GM23248 (cell line): ENCODE results near the gene TNRC6B. TPM values are rescaled to one million over a fixed set of nuclear protein-coding genes. Genes with fewer than 3 reads are reported as not detected.
"Not testable (repeated sequence)": the region's sequence is repeated elsewhere in the genome, so short reads cannot be mapped to it uniquely, and the experiment has no call there.

Experiments
- DNase-seq: peaks from one replicate; pipeline ENCODE4 v3.0.0-alpha.2; 2015
- H2AFZ ChIP-seq: fragments of 200-600 bp; sonication (generic); 2 replicates; pipeline ENCODE4 v1.6.1; 2016; ENCODE audit warnings: antibody characterized with exemption
- H3F3A ChIP-seq: fragments of 200-600 bp; sonication (generic); 2 replicates; pipeline ENCODE4 v1.6.1; 2016; ENCODE audit warnings: mild to moderate bottlenecking, antibody characterized with exemption, mixed run types; ENCODE audit not compliant: insufficient read depth
- H3K27ac ChIP-seq: fragments of 200-600 bp; sonication (generic); 2 replicates; pipeline ENCODE4 v1.5.1; 2016; ENCODE audit warnings: mild to moderate bottlenecking
- H3K27me3 ChIP-seq: fragments of 200-600 bp; sonication (generic); replicated peaks from 2 replicates; pipeline ENCODE4 v1.6.1; 2016; ENCODE audit warnings: mild to moderate bottlenecking; ENCODE audit not compliant: insufficient read depth
- H3K36me3 ChIP-seq: fragments of 200-600 bp; sonication (generic); 2 replicates; pipeline ENCODE4 v1.6.1; 2016; ENCODE audit warnings: low read depth, mild to moderate bottlenecking
- H3K4me1 ChIP-seq: fragments of 200-600 bp; sonication (generic); 2 replicates; pipeline ENCODE4 v1.6.1; 2016; ENCODE audit warnings: mild to moderate bottlenecking; ENCODE audit not compliant: insufficient read depth
- H3K4me2 ChIP-seq: fragments of 200-600 bp; sonication (generic); one replicate; pipeline ENCODE4 v1.6.1; 2016; ENCODE audit warnings: mild to moderate bottlenecking; ENCODE audit not compliant: unreplicated experiment
- H3K4me3 ChIP-seq: fragments of 200-600 bp; sonication (generic); 2 replicates; pipeline ENCODE4 v1.5.1; 2016; ENCODE audit warnings: mild to moderate bottlenecking
- H3K79me2 ChIP-seq: fragments of 200-600 bp; sonication (generic); 2 replicates; pipeline ENCODE4 v1.6.1; 2016; ENCODE audit warnings: mild to moderate bottlenecking; ENCODE audit not compliant: insufficient read depth
- H3K9ac ChIP-seq: fragments of 200-600 bp; sonication (generic); 2 replicates; pipeline ENCODE4 v1.6.1; 2016; ENCODE audit warnings: mild to moderate bottlenecking
- H3K9me2 ChIP-seq: fragments of 200-600 bp; sonication (generic); 2 replicates; pipeline ENCODE4 v1.6.1; 2016; ENCODE audit warnings: mixed run types, mild to moderate bottlenecking, moderate library complexity; ENCODE audit not compliant: insufficient read depth
- H3K9me3 ChIP-seq: fragments of 200-600 bp; sonication (generic); one replicate; pipeline ENCODE4 v1.6.1; 2017; ENCODE audit warnings: low read depth
- H4K20me1 ChIP-seq: fragments of 200-600 bp; sonication (generic); 2 replicates; pipeline ENCODE4 v1.6.0; 2016; ENCODE audit not compliant: insufficient read depth
- EZH2 ChIP-seq: fragments of 200-600 bp; sonication (generic); IDR thresholded peaks from 2 replicates; pipeline ENCODE4 v1.6.1; 2018; ENCODE audit warnings: antibody characterized with exemption, mild to moderate bottlenecking; ENCODE audit not compliant: insufficient read depth, poor library complexity, severe bottlenecking
- EZH2phosphoT487 ChIP-seq: fragments of 200-600 bp; sonication (generic); IDR thresholded peaks from 2 replicates; pipeline ENCODE4 v1.6.1; 2018; ENCODE audit warnings: antibody characterized with exemption, moderate library complexity, mild to moderate bottlenecking, low read depth; ENCODE audit not compliant: insufficient read depth
- WGBS, 2 experiments: methylation state at CpG; one replicate each; pipeline ENCODE4 v1.1.6; 2015 to 2017; ENCODE audit warnings: low lambda C conversion rate in 2 of 2, low coverage in 1 of 2; ENCODE audit errors: missing lambda C conversion rate in 2 of 2; 5-methylcytosine and 5-hydroxymethylcytosine counted together
- in situ Hi-C: fragments of 300-500 bp; cut with MboI; formaldehyde crosslinking; loops from 2 replicates; pipeline ENCODE4 v1.15.0; 2020
- polyA plus RNA-seq: library from polyadenylated mRNA; unstranded; fragments of >200 nt; fragmentation: Nextera tagmentation; extraction: Ambion mirVana; gene quantifications from 2 replicates; pipeline ENCODE4 v1.2.1, GENCODE V29; 2016
- total RNA-seq: library from RNA; depleted of rRNA; stranded (reverse); fragments of >200 nt; shearing (Covaris generic); gene quantifications from 2 replicates; pipeline ENCODE4 v1.2.3, GENCODE V29; 2014

The TNRC6B gene
- total and polyA plus RNA-seq, 2 experiments from 2014 or later, result 14.1 to 21.1 TPM

DNA sequence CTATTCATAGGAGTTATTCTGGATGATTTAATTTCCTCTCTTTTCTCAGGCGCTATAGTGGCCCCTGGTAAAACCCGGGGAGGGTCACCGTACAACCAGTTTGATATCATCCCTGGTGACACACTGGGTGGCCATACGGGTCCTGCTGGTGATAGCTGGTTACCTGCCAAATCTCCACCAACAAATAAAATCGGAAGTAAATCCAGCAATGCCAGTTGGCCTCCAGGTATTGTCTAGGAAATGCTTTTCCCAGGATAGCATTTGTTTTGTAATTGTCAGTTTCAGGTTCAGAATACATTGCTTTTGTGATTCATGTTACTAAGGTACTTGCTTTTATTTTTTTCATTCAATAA, 133.0 kb downstream of the TNRC6B start:
- Histone ChIP-seq H4K20me1 (no peaks in the 10 kb centered on the region), H3K9ac (peak overlapping the region; percentile 63), H3K27me3 (no peaks in the 10 kb centered on the region), H3F3A (peaks cover 50% of the 10 kb centered on the region), H3K9me2 (no peaks in the 10 kb centered on the region), H3K9me3 (no peaks in the 10 kb centered on the region), H3K4me1 (peaks cover 21% of the 10 kb centered on the region), H2AFZ (no peak overlapping the region), H3K4me2 (peak overlapping the region; percentile 67), H3K36me3 (peaks cover 39% of the 10 kb centered on the region), H3K79me2 (no peaks in the 10 kb centered on the region), H3K4me3 (peak overlapping the region; percentile 58), H3K27ac (peak overlapping the region; percentile 88)
- WGBS, 2 experiments, result 2 to 4% methylated on average over 5 of the region's 5 CpGs
- in situ Hi-C loops, result no loop called here
- no peak for DNase-seq
- no peak for TF ChIP-seq EZH2phosphoT487
- TF ChIP-seq EZH2, result no peak

DNA sequence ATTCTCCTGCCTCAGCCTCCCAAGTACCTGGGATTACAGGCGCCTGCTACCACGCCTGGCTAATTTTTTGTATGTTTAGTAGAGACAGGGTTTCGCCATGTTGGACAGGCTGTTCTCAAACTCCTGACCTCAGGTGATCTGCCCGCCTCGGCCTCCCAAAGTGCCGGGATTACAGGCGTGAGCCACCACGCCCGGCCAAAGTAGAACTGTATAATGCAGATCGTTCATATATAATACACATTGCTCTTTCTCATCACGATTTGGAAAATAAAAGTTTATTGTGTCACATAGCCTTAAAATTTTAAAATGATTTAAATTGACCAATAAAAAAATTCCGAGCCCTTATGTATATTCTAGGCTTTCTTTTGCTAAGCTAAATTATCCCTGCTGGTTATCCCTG, 133.9 kb downstream of the TNRC6B start:
- H3K9me3 ChIP-seq, H2AFZ ChIP-seq, H3K9me2 ChIP-seq, H3K4me3 ChIP-seq, H4K20me1 ChIP-seq, H3K27me3 ChIP-seq, H3K79me2 ChIP-seq, DNase-seq, in situ Hi-C loops: not testable (repeated sequence)
- H3F3A ChIP-seq, result peaks cover 50% of the 10 kb centered on the region
- peaks cover 46% of the 10 kb centered on the region for H3K36me3 ChIP-seq
- peak overlapping the region; percentile 88 for H3K27ac ChIP-seq
- peak overlapping the region; percentile 67 for H3K4me2 ChIP-seq
- peaks cover 21% of the 10 kb centered on the region for H3K4me1 ChIP-seq
- WGBS, 2 experiments, result 92 to 96% methylated on average over 12 of the region's 12 CpGs
- 0 out of 2 replicates have a peak overlapping the region, but pooled peaks have one; percentile 63 for H3K9ac ChIP-seq

DNA sequence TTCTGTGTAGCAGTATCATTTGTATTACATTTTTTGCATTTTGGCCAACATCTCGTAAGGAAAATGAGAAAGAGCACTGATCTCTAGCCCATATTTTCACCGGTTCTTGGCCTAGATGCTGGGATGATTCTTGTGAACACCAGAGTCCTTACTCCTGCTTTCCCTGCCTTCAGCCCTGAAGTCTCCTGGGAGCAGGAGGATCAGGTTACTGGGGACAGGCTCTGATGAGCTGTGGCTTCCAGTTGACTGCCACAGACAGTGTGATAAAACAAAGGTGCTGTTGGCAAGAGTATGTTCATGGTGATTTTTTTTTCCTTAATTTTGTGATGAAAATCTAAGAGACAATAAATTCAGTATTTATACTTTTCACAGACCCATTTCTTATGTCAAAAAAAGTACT, 134.3 kb downstream of the TNRC6B start:
- Histone ChIP-seq H3K36me3 (peaks cover 50% of the 10 kb centered on the region), H2AFZ (no peak overlapping the region), H3K27ac (peak overlapping the region; percentile 88), H3K4me3 (no peak overlapping the region), H4K20me1 (no peaks in the 10 kb centered on the region), H3K4me1 (peaks cover 21% of the 10 kb centered on the region), H3K9ac (no peak overlapping the region), H3K9me2 (no peaks in the 10 kb centered on the region), H3K79me2 (no peaks in the 10 kb centered on the region), H3K9me3 (no peaks in the 10 kb centered on the region), H3K27me3 (no peaks in the 10 kb centered on the region), H3K4me2 (no peak overlapping the region), H3F3A (peaks cover 50% of the 10 kb centered on the region)
- 91 to 97% methylated on average over 2 of the region's 2 CpGs for WGBS, 2 experiments
- DNase-seq, result no peak
- TF ChIP-seq EZH2phosphoT487, result no peak
- TF ChIP-seq EZH2, result no peak
- in situ Hi-C loops, result no loop called here

DNA sequence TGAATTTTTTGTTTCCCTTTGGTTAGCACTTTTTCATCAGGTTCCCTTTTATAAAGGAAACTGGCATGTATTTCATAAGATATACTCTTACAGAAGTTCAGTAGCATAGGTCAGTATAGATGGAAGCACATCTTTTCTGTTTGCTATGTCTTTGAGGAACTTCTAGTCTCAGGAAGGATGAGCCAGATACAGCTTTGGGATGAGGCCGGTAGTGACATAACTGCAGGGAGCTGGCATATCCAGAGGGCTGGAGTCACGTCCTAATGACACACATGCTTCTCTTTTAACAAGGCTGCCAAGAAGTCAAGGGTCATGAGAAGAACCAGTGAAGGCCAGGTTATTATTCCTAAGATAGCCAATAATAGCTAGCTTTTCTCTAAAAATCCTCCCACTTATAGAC, 135.3 kb downstream of the TNRC6B start:
- peaks cover 49% of the 10 kb centered on the region for H3F3A ChIP-seq
- in situ Hi-C loops, result no loop called here
- 43% methylated on average over 2 of the region's 2 CpGs for WGBS, 2 experiments

DNA sequence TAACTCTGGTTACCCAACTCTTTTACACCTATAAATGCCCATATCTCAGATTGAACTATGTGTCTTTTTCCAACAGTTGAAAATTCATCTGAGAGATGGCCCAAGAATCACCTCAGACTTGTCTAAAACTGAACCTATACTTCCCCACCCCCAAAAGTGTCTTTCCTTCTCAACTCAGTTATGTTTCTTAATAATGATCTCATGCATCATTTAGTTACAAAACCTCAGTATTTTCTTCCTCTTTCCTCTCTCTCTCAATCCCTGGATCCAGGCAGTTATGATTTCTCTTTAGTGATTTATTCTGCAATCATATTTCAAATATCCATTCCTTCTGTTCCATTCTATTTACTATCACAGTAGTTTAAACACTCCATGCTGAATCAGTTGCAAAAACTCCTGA, 136.3 kb downstream of the TNRC6B start:
- peaks cover 21% of the 10 kb centered on the region for H3K4me1 ChIP-seq
- no peaks in the 10 kb centered on the region for H3K9me2 ChIP-seq
- H3K79me2 ChIP-seq, result no peaks in the 10 kb centered on the region
- H2AFZ ChIP-seq, result no peak overlapping the region
- H3F3A ChIP-seq, result peaks cover 39% of the 10 kb centered on the region
- H3K9me3 ChIP-seq, result no peaks in the 10 kb centered on the region
- H4K20me1 ChIP-seq, result no peaks in the 10 kb centered on the region
- peaks cover 51% of the 10 kb centered on the region for H3K36me3 ChIP-seq
- H3K4me3 ChIP-seq, result no peak overlapping the region
- TF ChIP-seq EZH2phosphoT487 (no peak), EZH2 (no peak)
- H3K4me2 ChIP-seq, result no peak overlapping the region
- DNase-seq, result no peak
- H3K27ac ChIP-seq, result no peak overlapping the region
- in situ Hi-C loops, result no loop called here
- H3K27me3 ChIP-seq, result no peaks in the 10 kb centered on the region
- no peak overlapping the region for H3K9ac ChIP-seq

More for the DNA sequence above, 135.3 kb downstream of the TNRC6B start:
- H3K4me2 ChIP-seq, result no peak overlapping the region
- TF ChIP-seq EZH2, result no peak
- TF ChIP-seq EZH2phosphoT487, result no peak
- H3K9me3 ChIP-seq, result no peaks in the 10 kb centered on the region
- DNase-seq, result peak; percentile 11
- peaks cover 58% of the 10 kb centered on the region for H3K36me3 ChIP-seq
- H3K9ac ChIP-seq, result no peak overlapping the region
- H3K9me2 ChIP-seq, result no peaks in the 10 kb centered on the region
- no peaks in the 10 kb centered on the region for H3K27me3 ChIP-seq
- no peak overlapping the region for H3K4me3 ChIP-seq
- no peaks in the 10 kb centered on the region for H3K79me2 ChIP-seq
- H4K20me1 ChIP-seq, result no peaks in the 10 kb centered on the region
- no peak overlapping the region for H2AFZ ChIP-seq
- 0 out of 2 replicates have a peak overlapping the region, but pooled peaks have one; percentile 88 for H3K27ac ChIP-seq
- peaks cover 21% of the 10 kb centered on the region for H3K4me1 ChIP-seq
